ENCODE results near the gene ITGB5. TPM values are rescaled to one million over a fixed set of nuclear protein-coding genes. Genes with fewer than 3 reads are reported as not detected.
A peak's percentile ranks its signal among the peaks of the same experiment; 100 is the strongest.
"Not testable (repeated sequence)": the region's sequence is repeated elsewhere in the genome, so short reads cannot be mapped to it uniquely, and the experiment has no call there.

ITGB5 gene
- total RNA-seq, 1 experiment from 2014 or later: 339 TPM

DNA sequence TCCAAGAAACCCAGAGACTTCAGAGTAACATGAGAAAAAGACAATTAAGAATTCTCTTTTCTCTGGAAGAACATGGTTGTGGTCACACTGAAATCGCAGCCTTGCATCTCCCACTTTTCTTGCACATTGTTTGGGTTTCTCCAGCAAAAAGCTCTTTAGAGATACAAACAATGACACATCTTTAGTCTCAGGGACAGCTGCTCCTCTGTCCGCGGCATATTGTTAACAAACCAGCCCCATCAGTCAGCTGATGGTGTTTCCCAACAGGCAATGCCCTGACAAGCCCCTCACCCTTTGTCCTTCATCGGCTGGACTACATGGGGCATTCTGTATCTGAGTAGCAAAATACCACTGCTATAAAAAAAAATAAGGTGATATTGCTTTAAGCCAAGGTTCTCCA is 103.5 kb downstream of the ITGB5 start:
- TF ChIP-seq, protein P1, sequence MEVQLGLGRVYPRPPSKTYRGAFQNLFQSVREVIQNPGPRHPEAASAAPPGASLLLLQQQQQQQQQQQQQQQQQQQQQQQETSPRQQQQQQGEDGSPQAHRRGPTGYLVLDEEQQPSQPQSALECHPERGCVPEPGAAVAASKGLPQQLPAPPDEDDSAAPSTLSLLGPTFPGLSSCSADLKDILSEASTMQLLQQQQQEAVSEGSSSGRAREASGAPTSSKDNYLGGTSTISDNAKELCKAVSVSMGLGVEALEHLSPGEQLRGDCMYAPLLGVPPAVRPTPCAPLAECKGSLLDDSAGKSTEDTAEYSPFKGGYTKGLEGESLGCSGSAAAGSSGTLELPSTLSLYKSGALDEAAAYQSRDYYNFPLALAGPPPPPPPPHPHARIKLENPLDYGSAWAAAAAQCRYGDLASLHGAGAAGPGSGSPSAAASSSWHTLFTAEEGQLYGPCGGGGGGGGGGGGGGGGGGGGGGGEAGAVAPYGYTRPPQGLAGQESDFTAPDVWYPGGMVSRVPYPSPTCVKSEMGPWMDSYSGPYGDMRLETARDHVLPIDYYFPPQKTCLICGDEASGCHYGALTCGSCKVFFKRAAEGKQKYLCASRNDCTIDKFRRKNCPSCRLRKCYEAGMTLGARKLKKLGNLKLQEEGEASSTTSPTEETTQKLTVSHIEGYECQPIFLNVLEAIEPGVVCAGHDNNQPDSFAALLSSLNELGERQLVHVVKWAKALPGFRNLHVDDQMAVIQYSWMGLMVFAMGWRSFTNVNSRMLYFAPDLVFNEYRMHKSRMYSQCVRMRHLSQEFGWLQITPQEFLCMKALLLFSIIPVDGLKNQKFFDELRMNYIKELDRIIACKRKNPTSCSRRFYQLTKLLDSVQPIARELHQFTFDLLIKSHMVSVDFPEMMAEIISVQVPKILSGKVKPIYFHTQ (CRISPR knock-in tag; IDR thresholded peaks at IDR 0.05): no peak
- TF ChIP-seq NR2C2 (CRISPR knock-in tag; IDR thresholded peaks at IDR 0.05) (no peak), NR3C1 (CRISPR knock-in tag; conservative IDR thresholded peaks at IDR 0.05; ENCODE audit: low read depth) (no peak), FOXK1 (CRISPR knock-in tag; IDR thresholded peaks at IDR 0.05) (no peak), ESRRA (CRISPR knock-in tag; IDR thresholded peaks at IDR 0.05; ENCODE audit: borderline replicate concordance) (no peak), ZNF671 (CRISPR knock-in tag; IDR thresholded peaks at IDR 0.05) (no peak), ZNF317 (CRISPR knock-in tag; IDR thresholded peaks at IDR 0.05; ENCODE audit: borderline replicate concordance, low read depth) (no peak)
- TF ChIP-seq, protein P2, sequence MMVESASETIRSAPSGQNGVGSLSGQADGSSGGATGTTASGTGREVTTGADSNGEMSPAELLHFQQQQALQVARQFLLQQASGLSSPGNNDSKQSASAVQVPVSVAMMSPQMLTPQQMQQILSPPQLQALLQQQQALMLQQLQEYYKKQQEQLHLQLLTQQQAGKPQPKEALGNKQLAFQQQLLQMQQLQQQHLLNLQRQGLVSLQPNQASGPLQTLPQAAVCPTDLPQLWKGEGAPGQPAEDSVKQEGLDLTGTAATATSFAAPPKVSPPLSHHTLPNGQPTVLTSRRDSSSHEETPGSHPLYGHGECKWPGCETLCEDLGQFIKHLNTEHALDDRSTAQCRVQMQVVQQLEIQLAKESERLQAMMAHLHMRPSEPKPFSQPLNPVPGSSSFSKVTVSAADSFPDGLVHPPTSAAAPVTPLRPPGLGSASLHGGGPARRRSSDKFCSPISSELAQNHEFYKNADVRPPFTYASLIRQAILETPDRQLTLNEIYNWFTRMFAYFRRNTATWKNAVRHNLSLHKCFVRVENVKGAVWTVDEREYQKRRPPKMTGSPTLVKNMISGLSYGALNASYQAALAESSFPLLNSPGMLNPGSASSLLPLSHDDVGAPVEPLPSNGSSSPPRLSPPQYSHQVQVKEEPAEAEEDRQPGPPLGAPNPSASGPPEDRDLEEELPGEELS (CRISPR knock-in tag; IDR thresholded peaks at IDR 0.05): no peak
- TF ChIP-seq, protein P3, sequence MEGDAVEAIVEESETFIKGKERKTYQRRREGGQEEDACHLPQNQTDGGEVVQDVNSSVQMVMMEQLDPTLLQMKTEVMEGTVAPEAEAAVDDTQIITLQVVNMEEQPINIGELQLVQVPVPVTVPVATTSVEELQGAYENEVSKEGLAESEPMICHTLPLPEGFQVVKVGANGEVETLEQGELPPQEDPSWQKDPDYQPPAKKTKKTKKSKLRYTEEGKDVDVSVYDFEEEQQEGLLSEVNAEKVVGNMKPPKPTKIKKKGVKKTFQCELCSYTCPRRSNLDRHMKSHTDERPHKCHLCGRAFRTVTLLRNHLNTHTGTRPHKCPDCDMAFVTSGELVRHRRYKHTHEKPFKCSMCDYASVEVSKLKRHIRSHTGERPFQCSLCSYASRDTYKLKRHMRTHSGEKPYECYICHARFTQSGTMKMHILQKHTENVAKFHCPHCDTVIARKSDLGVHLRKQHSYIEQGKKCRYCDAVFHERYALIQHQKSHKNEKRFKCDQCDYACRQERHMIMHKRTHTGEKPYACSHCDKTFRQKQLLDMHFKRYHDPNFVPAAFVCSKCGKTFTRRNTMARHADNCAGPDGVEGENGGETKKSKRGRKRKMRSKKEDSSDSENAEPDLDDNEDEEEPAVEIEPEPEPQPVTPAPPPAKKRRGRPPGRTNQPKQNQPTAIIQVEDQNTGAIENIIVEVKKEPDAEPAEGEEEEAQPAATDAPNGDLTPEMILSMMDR (IDR thresholded peaks at IDR 0.05): no peak
- TF ChIP-seq, protein P4, sequence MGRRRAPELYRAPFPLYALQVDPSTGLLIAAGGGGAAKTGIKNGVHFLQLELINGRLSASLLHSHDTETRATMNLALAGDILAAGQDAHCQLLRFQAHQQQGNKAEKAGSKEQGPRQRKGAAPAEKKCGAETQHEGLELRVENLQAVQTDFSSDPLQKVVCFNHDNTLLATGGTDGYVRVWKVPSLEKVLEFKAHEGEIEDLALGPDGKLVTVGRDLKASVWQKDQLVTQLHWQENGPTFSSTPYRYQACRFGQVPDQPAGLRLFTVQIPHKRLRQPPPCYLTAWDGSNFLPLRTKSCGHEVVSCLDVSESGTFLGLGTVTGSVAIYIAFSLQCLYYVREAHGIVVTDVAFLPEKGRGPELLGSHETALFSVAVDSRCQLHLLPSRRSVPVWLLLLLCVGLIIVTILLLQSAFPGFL (CRISPR knock-in tag; IDR thresholded peaks at IDR 0.05; ENCODE audit: borderline replicate concordance): no peak
- TF ChIP-seq, protein P5, sequence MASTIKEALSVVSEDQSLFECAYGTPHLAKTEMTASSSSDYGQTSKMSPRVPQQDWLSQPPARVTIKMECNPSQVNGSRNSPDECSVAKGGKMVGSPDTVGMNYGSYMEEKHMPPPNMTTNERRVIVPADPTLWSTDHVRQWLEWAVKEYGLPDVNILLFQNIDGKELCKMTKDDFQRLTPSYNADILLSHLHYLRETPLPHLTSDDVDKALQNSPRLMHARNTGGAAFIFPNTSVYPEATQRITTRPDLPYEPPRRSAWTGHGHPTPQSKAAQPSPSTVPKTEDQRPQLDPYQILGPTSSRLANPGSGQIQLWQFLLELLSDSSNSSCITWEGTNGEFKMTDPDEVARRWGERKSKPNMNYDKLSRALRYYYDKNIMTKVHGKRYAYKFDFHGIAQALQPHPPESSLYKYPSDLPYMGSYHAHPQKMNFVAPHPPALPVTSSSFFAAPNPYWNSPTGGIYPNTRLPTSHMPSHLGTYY (CRISPR knock-in tag; IDR thresholded peaks at IDR 0.05): no peak
- Mint-ChIP-seq H3K27me3 (ENCODE audit: low read depth) (no peaks in the 10 kb centered on the region), H3K27ac (no peak overlapping the region), H3K9me3 (no peaks in the 10 kb centered on the region), H3K4me1 (peaks cover 31% of the 10 kb centered on the region), H3K4me3 (no peak overlapping the region), H3K36me3 (peaks cover 43% of the 10 kb centered on the region)
- CTCF ChIA-PET: no interaction called here
- ATAC-seq (no peak), DNase-seq (ENCODE audit: low spot score) (no peak)
- POLR2A ChIA-PET: no interaction called here

DNA sequence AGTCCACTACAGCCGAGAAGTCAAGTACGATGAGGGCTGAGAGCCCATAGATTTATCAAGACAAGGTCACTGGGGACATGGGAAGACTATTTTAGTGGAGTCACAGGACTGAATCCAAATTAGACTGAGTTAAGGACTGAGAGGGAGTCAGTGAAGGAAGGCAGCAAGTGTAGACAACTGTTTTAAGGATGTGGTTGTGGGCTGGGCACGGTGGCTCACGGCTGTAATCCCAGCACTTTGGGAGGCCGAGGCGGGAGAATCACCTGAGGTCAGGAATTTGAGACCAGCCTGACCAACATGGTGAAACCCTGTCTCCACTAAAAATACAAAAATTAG is 104.8 kb downstream of the ITGB5 start:
- H3K4me3 Mint-ChIP-seq; ATAC-seq; POLR2A ChIA-PET; DNase-seq (ENCODE audit: low spot score); H3K27me3 Mint-ChIP-seq (ENCODE audit: low read depth); H3K9me3 Mint-ChIP-seq: not testable (repeated sequence)
- CTCF ChIA-PET: interaction anchor here (0.7 kb wide), 1 partner anchor 132 kb away, joined by 3 read pairs; no protein-coding TSS in a partner anchor
- H3K27ac Mint-ChIP-seq: peak overlapping the region; percentile 83
- peaks cover 51% of the 10 kb centered on the region for H3K36me3 Mint-ChIP-seq
- peaks cover 41% of the 10 kb centered on the region for H3K4me1 Mint-ChIP-seq

Measured in WTC11 (cell line).